Measurements from ENCODE around the gene HS6ST2. TPM values are rescaled to one million over a fixed set of nuclear protein-coding genes. Genes with fewer than 3 reads are reported as not detected.

The HS6ST2 gene
- total RNA-seq, 1 experiment from 2014 or later: 24.6 TPM

DNA sequence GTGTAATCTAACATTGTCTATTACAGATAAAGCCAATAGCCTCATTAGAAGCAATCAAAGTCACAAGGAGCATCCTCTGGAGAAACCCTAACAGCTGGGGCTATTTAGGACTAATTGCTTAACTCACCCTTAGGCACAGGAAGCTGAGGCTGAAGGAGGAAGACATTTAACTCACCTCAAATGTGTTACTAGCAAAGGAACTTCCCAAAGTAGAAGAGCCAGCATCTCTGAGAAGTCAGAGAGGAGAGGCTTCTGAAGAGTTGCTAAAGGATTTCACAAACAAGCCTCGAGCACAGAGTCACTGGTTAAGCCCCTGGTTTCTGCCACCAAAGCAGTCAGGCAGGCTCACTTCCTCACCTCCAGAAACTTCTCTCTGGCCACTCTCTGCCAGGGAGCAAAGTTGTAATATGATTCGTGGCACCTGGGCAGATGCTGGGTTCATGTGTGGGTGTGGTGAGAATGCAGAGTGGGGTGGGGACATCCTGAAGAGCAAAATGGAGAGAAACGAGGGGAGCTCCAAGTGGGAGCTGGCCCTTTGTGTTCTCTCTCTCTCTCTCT, 201.3 kb downstream of the HS6ST2 start (continued):
- TF ChIP-seq TCF7L2 (IDR thresholded peaks at IDR 0.05; ENCODE audit: borderline replicate concordance, extremely low read depth, insufficient read depth, insufficient read length): no peak
- TF ChIP-seq, protein P1, sequence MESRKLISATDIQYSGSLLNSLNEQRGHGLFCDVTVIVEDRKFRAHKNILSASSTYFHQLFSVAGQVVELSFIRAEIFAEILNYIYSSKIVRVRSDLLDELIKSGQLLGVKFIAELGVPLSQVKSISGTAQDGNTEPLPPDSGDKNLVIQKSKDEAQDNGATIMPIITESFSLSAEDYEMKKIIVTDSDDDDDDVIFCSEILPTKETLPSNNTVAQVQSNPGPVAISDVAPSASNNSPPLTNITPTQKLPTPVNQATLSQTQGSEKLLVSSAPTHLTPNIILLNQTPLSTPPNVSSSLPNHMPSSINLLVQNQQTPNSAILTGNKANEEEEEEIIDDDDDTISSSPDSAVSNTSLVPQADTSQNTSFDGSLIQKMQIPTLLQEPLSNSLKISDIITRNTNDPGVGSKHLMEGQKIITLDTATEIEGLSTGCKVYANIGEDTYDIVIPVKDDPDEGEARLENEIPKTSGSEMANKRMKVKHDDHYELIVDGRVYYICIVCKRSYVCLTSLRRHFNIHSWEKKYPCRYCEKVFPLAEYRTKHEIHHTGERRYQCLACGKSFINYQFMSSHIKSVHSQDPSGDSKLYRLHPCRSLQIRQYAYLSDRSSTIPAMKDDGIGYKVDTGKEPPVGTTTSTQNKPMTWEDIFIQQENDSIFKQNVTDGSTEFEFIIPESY (IDR thresholded peaks at IDR 0.05; ENCODE audit: extremely low read depth, insufficient replicate concordance, low read length): no peak
- TF ChIP-seq RAD21 (IDR thresholded peaks at IDR 0.05; ENCODE audit: low read depth): no peak

DNA sequence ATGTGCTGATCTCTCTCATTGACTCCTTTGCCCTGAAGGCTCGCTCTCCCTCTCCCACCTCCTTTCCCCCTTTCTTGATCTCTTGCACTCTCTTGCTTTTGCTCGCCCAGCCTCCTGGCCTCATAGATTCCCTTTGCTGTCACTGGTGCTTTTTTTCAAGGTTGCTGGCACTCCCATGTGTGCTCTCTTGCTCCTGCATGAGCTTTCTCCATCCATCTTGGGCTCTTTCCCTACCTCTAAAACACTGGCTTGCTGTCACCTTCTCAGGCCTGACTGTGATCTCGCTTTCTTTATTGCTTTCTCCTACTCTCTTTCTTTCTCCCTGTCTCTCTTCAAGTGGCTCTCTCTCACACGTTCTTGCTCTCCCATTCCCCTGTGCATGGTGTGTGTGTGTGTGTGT, 202.0 kb downstream of the HS6ST2 start:
- H3K9ac ChIP-seq (ENCODE audit: low read length): no peak overlapping the region
- no TSS peak for BruUV-seq (replicated peaks)
- H3K36me3 ChIP-seq (ENCODE audit: control insufficient read depth in 1 of 2, insufficient read depth in 2 of 2, low read length in 2 of 2): no peaks in the 10 kb centered on the region
- no peak overlapping the region for H2AFZ ChIP-seq (ENCODE audit: low read depth, low read length, poor library complexity, severe bottlenecking)
- ChIA-PET RAD21 (ENCODE audit: low non-redundant PET in 1 of 2, low total read pairs in 2 of 2, uncharacterized antibody in 2 of 2, unreplicated experiment in 2 of 2) (no interaction called here), POLR2A (no interaction called here), CTCF (no interaction called here)
- no peak for DNase-seq (ENCODE audit: low read depth, low spot score)
- H3K27ac ChIP-seq (ENCODE audit: low read depth, low read length): no peak overlapping the region
- H3K4me1 ChIP-seq (ENCODE audit: control insufficient read depth in 1 of 2, insufficient read depth in 2 of 2, low read length in 2 of 2): peaks cover 0 to 6% of the 10 kb centered on the region in 2 experiments; a peak in 1 of 4 replicates
- ATAC-seq: no peak
- intact Hi-C loops (cut with micrococcal nuclease): no loop called here
- no peaks in the 10 kb centered on the region for H3K9me2 ChIP-seq (ENCODE audit: insufficient read depth)
- H3K9me3 ChIP-seq (ENCODE audit: control insufficient read depth in 1 of 2, insufficient read depth in 1 of 2, low read depth in 1 of 2, low read length in 2 of 2): no peaks in the 10 kb centered on the region
- no peak overlapping the region for H3K4me3 ChIP-seq (replicated peaks in 1 of 2; ENCODE audit: low read depth in 1 of 2, low read length in 2 of 2)
- no peak overlapping the region for H3K4me2 ChIP-seq (ENCODE audit: low read length)
- H3K79me2 ChIP-seq (ENCODE audit: insufficient read depth, low read length): no peaks in the 10 kb centered on the region
- H4K20me1 ChIP-seq (ENCODE audit: insufficient read depth): no peaks in the 10 kb centered on the region
- H3K27me3 ChIP-seq (ENCODE audit: insufficient read depth, low read length): no peaks in the 10 kb centered on the region
- TF ChIP-seq, protein P2, sequence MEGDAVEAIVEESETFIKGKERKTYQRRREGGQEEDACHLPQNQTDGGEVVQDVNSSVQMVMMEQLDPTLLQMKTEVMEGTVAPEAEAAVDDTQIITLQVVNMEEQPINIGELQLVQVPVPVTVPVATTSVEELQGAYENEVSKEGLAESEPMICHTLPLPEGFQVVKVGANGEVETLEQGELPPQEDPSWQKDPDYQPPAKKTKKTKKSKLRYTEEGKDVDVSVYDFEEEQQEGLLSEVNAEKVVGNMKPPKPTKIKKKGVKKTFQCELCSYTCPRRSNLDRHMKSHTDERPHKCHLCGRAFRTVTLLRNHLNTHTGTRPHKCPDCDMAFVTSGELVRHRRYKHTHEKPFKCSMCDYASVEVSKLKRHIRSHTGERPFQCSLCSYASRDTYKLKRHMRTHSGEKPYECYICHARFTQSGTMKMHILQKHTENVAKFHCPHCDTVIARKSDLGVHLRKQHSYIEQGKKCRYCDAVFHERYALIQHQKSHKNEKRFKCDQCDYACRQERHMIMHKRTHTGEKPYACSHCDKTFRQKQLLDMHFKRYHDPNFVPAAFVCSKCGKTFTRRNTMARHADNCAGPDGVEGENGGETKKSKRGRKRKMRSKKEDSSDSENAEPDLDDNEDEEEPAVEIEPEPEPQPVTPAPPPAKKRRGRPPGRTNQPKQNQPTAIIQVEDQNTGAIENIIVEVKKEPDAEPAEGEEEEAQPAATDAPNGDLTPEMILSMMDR (IDR thresholded peaks at IDR 0.05 in 2 of 3, conservative IDR thresholded peaks at IDR 0.05 in 1 of 3; ENCODE audit: borderline replicate concordance in 1 of 3, insufficient read depth in 1 of 3, low read depth in 2 of 3, low read length in 2 of 3): no peak
- TF ChIP-seq SP1 (IDR thresholded peaks at IDR 0.05; ENCODE audit: low read depth): no peak
- TF ChIP-seq ELF1 (IDR thresholded peaks at IDR 0.05; ENCODE audit: borderline replicate concordance, low read depth): no peak
- no peak for TF ChIP-seq TCF7L2 (IDR thresholded peaks at IDR 0.05; ENCODE audit: borderline replicate concordance, extremely low read depth, insufficient read depth, insufficient read length)
- TF ChIP-seq CEBPB (IDR thresholded peaks at IDR 0.05; ENCODE audit: low read depth): no peak
- TF ChIP-seq FOSL1 (IDR thresholded peaks at IDR 0.05; ENCODE audit: low read depth): no peak
- TF ChIP-seq, protein P3, sequence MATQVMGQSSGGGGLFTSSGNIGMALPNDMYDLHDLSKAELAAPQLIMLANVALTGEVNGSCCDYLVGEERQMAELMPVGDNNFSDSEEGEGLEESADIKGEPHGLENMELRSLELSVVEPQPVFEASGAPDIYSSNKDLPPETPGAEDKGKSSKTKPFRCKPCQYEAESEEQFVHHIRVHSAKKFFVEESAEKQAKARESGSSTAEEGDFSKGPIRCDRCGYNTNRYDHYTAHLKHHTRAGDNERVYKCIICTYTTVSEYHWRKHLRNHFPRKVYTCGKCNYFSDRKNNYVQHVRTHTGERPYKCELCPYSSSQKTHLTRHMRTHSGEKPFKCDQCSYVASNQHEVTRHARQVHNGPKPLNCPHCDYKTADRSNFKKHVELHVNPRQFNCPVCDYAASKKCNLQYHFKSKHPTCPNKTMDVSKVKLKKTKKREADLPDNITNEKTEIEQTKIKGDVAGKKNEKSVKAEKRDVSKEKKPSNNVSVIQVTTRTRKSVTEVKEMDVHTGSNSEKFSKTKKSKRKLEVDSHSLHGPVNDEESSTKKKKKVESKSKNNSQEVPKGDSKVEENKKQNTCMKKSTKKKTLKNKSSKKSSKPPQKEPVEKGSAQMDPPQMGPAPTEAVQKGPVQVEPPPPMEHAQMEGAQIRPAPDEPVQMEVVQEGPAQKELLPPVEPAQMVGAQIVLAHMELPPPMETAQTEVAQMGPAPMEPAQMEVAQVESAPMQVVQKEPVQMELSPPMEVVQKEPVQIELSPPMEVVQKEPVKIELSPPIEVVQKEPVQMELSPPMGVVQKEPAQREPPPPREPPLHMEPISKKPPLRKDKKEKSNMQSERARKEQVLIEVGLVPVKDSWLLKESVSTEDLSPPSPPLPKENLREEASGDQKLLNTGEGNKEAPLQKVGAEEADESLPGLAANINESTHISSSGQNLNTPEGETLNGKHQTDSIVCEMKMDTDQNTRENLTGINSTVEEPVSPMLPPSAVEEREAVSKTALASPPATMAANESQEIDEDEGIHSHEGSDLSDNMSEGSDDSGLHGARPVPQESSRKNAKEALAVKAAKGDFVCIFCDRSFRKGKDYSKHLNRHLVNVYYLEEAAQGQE (IDR thresholded peaks at IDR 0.05; ENCODE audit: low read depth): no peak
- TF ChIP-seq YY1 (IDR thresholded peaks at IDR 0.05; ENCODE audit: extremely low read depth, insufficient replicate concordance, low read depth, low read length): no peak
- TF ChIP-seq, protein P4, sequence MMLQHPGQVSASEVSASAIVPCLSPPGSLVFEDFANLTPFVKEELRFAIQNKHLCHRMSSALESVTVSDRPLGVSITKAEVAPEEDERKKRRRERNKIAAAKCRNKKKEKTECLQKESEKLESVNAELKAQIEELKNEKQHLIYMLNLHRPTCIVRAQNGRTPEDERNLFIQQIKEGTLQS (IDR thresholded peaks at IDR 0.05): no peak
- TF ChIP-seq SIN3A (IDR thresholded peaks at IDR 0.05; ENCODE audit: low read depth): no peak
- TF ChIP-seq, protein P5, sequence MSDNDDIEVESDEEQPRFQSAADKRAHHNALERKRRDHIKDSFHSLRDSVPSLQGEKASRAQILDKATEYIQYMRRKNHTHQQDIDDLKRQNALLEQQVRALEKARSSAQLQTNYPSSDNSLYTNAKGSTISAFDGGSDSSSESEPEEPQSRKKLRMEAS (IDR thresholded peaks at IDR 0.05): no peak
- TF ChIP-seq JUND (IDR thresholded peaks at IDR 0.05): no peak

Data from HCT116 (cell line).